K562 (cell line): ENCODE data around the gene MTREX. TPM values are rescaled to one million over a fixed set of nuclear protein-coding genes. Genes with fewer than 3 reads are reported as not detected.

Source experiments
- ATAC-seq: fragments of 200-7000 bp; cut with Tn5 transposase; 3 replicates; pipeline ENCODE4 v1.9.1; 2020; ENCODE audit warnings: moderate library complexity
- BruUV-seq: library from RNA; stranded (reverse); fragments of 400-500 nt; replicated peaks from 2 replicates; lab custom pipeline; 2021; lab: Mats Ljungman, UMichigan
- CTCF ChIA-PET: fragments of 300-600 bp; formaldehyde crosslinking; extraction: SDS; loops from one replicate; lab custom pipeline; 2021; ENCODE audit warnings: low intra/inter-chr PET ratio; lab: Yijun Ruan, JAX
- POLR2A ChIA-PET: fragments of 300-600, 350-650 bp; sonication (Branson Sonifier 250); formaldehyde crosslinking; extraction: SDS; loops from one replicate; lab custom pipeline; 2021; ENCODE audit warnings: antibody characterized with exemption, inconsistent platforms; lab: Yijun Ruan, JAX
- DNase-seq, 4 experiments: peaks; one replicate each; pipeline versions ENCODE4 v3.0.0 to v3.0.0-alpha.2; 2011 to 2018; ENCODE audit warnings: low spot score in 3 of 4, mixed read lengths in 3 of 4; ENCODE audit errors: extremely low read depth in 1 of 4
- FAIRE-seq: peaks from 2 replicates; lab custom pipeline; 2011; peaks lifted over from hg19 to GRCh38; lab: Jason Lieb, UNC
- H2AFZ ChIP-seq: 2 replicates; pipeline ENCODE4 v1.6.0; 2011; ENCODE audit warnings: low read depth, low read length, control low read depth, inconsistent platforms
- H3K27ac ChIP-seq: fragments of 200-600 bp; 3 replicates; pipeline ENCODE4 v1.8.0; 2011; ENCODE audit warnings: low read depth, mild to moderate bottlenecking, control low read depth, inconsistent platforms, low read length, moderate library complexity, mixed read lengths; ENCODE audit errors: extremely low read depth
- H3K27me3 ChIP-seq, 2 experiments: fragments of 300-600 bp in 1 of 2; 2 replicates in 1 of 2; 3 replicates in 1 of 2; pipeline versions ENCODE4 v1.6.0 to v1.8.0; 2011; ENCODE audit warnings: inconsistent platforms in 2 of 2, low read length in 2 of 2, mild to moderate bottlenecking in 1 of 2, mixed read lengths in 1 of 2, moderate library complexity in 1 of 2; ENCODE audit not compliant: control insufficient read depth in 2 of 2, insufficient read depth in 2 of 2
- H3K36me3 ChIP-seq: fragments of 300-600 bp; 3 replicates; pipeline ENCODE4 v1.8.0; 2011; ENCODE audit warnings: mild to moderate bottlenecking, low read length, inconsistent platforms; ENCODE audit not compliant: control insufficient read depth, insufficient read depth
- H3K4me1 ChIP-seq, 2 experiments: fragments of 200-600 bp in 1 of 2; replicated peaks in 1 of 2; 2 replicates in 1 of 2; 3 replicates in 1 of 2; pipeline versions ENCODE4 v1.5.1 to v1.8.0; 2011; ENCODE audit warnings: inconsistent platforms in 2 of 2, low read length in 2 of 2, mild to moderate bottlenecking in 1 of 2, mixed read lengths in 1 of 2, moderate library complexity in 1 of 2; ENCODE audit not compliant: control insufficient read depth in 2 of 2, insufficient read depth in 2 of 2
- H3K4me2 ChIP-seq: 2 replicates; pipeline ENCODE4 v1.6.1; 2011; ENCODE audit warnings: low read length, control low read depth, inconsistent platforms, mixed read lengths; ENCODE audit not compliant: insufficient read depth
- H3K4me3 ChIP-seq: fragments of 200-600 bp; sonication (generic), shearing (Covaris generic); 2 replicates; pipeline ENCODE4 v1.5.1; 2016; ENCODE audit warnings: control low read depth, inconsistent platforms
- H3K79me2 ChIP-seq: fragments of 200-600 bp; 3 replicates; pipeline ENCODE4 v1.8.0; 2011; ENCODE audit warnings: low read length, inconsistent platforms; ENCODE audit not compliant: control insufficient read depth, insufficient read depth
- H3K9ac ChIP-seq, 2 experiments: 2 replicates each; pipeline versions ENCODE4 v1.6.0 to v1.6.1; 2011; ENCODE audit warnings: low read depth in 2 of 2, low read length in 2 of 2, control low read depth in 1 of 2, inconsistent platforms in 1 of 2, mild to moderate bottlenecking in 1 of 2, mixed read lengths in 1 of 2; ENCODE audit not compliant: insufficient read depth in 1 of 2
- H3K9me1 ChIP-seq: one replicate; pipeline ENCODE4 v1.6.0; 2011; ENCODE audit warnings: inconsistent platforms, mild to moderate bottlenecking, low read length, moderate library complexity; ENCODE audit not compliant: control insufficient read depth, insufficient read depth
- H3K9me3 ChIP-seq: replicated peaks from 2 replicates; pipeline ENCODE4 v1.5.1; 2011; ENCODE audit warnings: low read depth, low read length, inconsistent platforms; ENCODE audit not compliant: control insufficient read depth, insufficient read depth
- H4K20me1 ChIP-seq: replicated peaks from 2 replicates; pipeline ENCODE4 v1.6.1; 2011; ENCODE audit warnings: low read length, inconsistent platforms, mixed read lengths; ENCODE audit not compliant: control insufficient read depth, insufficient read depth
- HMGN3 ChIP-seq: IDR thresholded peaks from 2 replicates; pipeline ENCODE4 v1.6.1; 2011; ENCODE audit warnings: borderline replicate concordance, low read depth, mild to moderate bottlenecking, mixed read lengths, low read length; ENCODE audit not compliant: insufficient read length; ENCODE audit errors: extremely low read depth
- MEF2A ChIP-seq: IDR thresholded peaks from 2 replicates; pipeline ENCODE4 v1.6.1; 2011; ENCODE audit warnings: low read depth, mild to moderate bottlenecking, low read length, moderate library complexity; ENCODE audit not compliant: control insufficient read depth
- PRDM10 ChIP-seq: fragments of 450-650 bp; IDR thresholded peaks from 2 replicates; pipeline ENCODE4 v1.6.1; 2018; ENCODE audit not compliant: partially characterized antibody
- SNRNP70 ChIP-seq: fragments of 200-400 bp; formaldehyde crosslinking; optimal IDR thresholded peaks from 2 replicates; pipeline ENCODE3; 2017; ENCODE audit warnings: low read depth, low read length
- ZC3H8 ChIP-seq: fragments of 450-650 bp; IDR thresholded peaks from 2 replicates; pipeline ENCODE4 v1.6.1; 2017
- WGBS: fragments of 100-300 bp; shearing (Covaris generic); methylation state at CpG from one replicate; pipeline ENCODE4 v1.1.6; 2016; ENCODE audit warnings: low coverage, mixed read lengths; ENCODE audit not compliant: insufficient coverage; ENCODE audit errors: missing lambda C conversion rate; 5-methylcytosine and 5-hydroxymethylcytosine counted together
- in situ Hi-C: fragments of 300-500 bp; cut with MboI; formaldehyde crosslinking; loops from 4 replicates; pipeline ENCODE4 v1.15.0; 2018; ENCODE audit warnings: inconsistent platforms, mixed read lengths
- intact Hi-C: fragments of 100-400 bp; cut with micrococcal nuclease; formaldehyde crosslinking; loops from 2 replicates; pipeline ENCODE4 v1.14.2; 2022
- polyA plus RNA-seq, 8 experiments: library from polyadenylated mRNA; depleted of rRNA in 4 of 8; stranded (reverse) in 5 of 8; unstranded in 3 of 8; fragments of >200 nt; fragmentation: Nextera tagmentation in 2 of 8; fragmentation: Illumina TruSeq in 1 of 8; extraction: Ambion mirVana in 2 of 8; extraction: Trizol in 1 of 8; gene quantifications; 2 replicates each; pipeline versions ENCODE4 v1.2.1 to v1.2.3, GENCODE V29; 2011 to 2014; ENCODE audit warnings: inconsistent platforms in 1 of 8, missing spikeins in 1 of 8
- total RNA-seq, 7 experiments: library from RNA; depleted of rRNA in 6 of 7; stranded (reverse); fragments of >200 nt in 6 of 7; fragmentation: Illumina TruSeq in 2 of 7; extraction: Trizol in 2 of 7; gene quantifications; 2 replicates each; pipeline versions ENCODE4 v1.2.1 to v1.2.3, GENCODE V29; 2011 to 2021; ENCODE audit warnings: low replicate concordance in 1 of 7

Gene MTREX
- total and polyA plus RNA-seq, 9 of the 15 experiments (the other 6 are each of a cell fraction or from before 2014, with no cell fraction given), result 52.9 to 193 (median 150) TPM

GRCh38 chr5:55327281-55327680 is 19.5 kb downstream of the MTREX start (continued):
- TF ChIP-seq HMGN3 (no peak), SNRNP70 (no peak), MEF2A (no peak)
- TF ChIP-seq, all 486 proteins: peak for 0

- Histone ChIP-seq H3K4me2 (no peak overlapping the region), H4K20me1 (no peaks in the 10 kb centered on the region), H3K4me3 (no peak overlapping the region), H3K9me3 (no peaks in the 10 kb centered on the region), H3K36me3 (peaks cover 92% of the 10 kb centered on the region), H3K27me3 (no peaks in the 10 kb centered on the region), H2AFZ (no peak overlapping the region), H3K4me1 (peaks cover 0 to 2% of the 10 kb centered on the region in 2 experiments; a peak in 1 of 5 replicates), H3K27ac (no peak overlapping the region), H3K9me1 (no peaks in the 10 kb centered on the region), H3K9ac (no peak overlapping the region), H3K79me2 (peaks cover 74% of the 10 kb centered on the region)
- no peak for TF ChIP-seq ZC3H8
- TF ChIP-seq PRDM10, result no peak
- no peak for FAIRE-seq
- intact Hi-C loops (no loop called here), in situ Hi-C loops (no loop called here)
- ATAC-seq, result no peak
- no peak for DNase-seq
- CTCF ChIA-PET, result no interaction called here
- BruUV-seq, result no TSS peak
- 90% methylated on average over 3 of the region's 3 CpGs for WGBS
- POLR2A ChIA-PET, result no interaction called here
These were observed 23.5 kb downstream of the MTREX start for GRCh38 chr5:55331321-55331720.
